T-helper 2 cell treated with Interferon-gamma antibody and Interleukin-4, amounts not matched to agents 100 ng/mL and 5 ng/mL, for 36 hours (primary cell): ENCODE measurements around the gene IGFBPL1. TPM values are rescaled to one million over a fixed set of nuclear protein-coding genes. Genes with fewer than 3 reads are reported as not detected.
"Not testable (repeated sequence)": the region's sequence is repeated elsewhere in the genome, so short reads cannot be mapped to it uniquely, and the experiment has no call there.

Experiments used
- intact Hi-C: fragments of 100-400 bp; cut with micrococcal nuclease; formaldehyde crosslinking; loops from one replicate; pipeline ENCODE4 v1.15.1; 2023
- total RNA-seq: library from RNA; stranded (reverse); gene quantifications from 2 replicates; pipeline ENCODE4 v1.2.3, GENCODE V29; 2022

IGFBPL1 gene
- total RNA-seq, 1 donor from 2014 or later: 0.20 TPM

DNA sequence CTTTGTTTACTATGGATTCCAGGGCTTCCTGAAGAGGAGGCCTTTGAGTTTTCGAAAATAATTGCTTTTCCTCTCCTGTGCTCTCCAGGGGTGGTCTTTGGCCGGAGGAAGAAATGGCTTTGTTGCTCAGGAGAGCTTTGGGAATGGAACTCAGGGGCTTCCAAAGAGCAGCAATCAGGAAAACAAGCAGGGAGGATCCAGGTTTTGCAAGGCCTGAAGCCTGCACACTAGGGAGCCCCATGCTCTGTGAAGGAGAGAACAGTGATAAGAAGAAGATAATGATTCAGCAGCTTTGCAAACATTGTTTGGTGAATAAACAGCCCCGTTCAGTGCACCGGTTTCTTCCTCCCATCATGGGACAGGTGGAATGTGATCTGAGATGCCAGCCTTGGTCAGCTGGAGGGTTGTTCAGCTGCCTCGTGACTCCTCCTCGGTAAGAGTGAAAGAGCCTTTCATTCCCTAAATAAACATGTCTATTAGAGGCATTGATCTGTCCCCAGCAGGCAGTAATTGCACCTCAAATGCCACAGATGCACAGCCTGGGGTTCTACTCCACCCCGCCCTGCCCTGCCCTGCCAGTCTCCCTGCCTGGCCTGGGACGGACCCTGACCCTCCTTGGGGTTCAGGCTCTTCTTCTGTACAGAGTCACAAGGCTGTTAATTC is 43.3 kb downstream of the IGFBPL1 start:
- intact Hi-C loops: no loop called here

DNA sequence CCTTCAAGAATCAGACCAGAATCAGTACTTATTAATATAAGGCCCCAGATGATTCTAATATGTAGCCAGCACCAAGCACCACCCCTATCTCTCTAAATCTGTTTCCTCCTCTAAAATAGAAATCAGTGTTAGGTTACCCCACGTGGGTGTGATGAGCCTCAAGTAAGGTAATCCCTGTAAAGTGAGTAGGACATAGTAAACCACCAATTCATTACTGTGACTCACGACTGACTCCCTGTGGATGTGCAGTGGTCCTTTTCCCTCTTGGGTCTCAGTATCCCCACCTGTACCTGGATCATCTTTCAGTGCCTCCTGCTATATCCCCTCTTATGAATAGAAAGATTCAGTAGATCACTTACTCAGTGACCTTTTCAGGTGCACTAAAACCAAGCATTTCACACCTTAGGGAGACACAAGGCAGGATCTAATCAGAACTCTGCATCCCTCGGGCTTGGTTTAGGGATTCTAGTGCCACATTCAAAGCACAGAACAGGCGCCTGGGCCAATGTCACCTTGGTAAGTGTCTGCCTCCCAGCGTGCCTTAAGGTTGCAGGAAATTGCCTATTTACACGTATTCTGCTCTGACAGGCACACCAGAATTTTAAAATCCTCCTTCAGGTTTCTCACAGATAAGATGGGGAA is 43.9 kb downstream of the IGFBPL1 start:
- intact Hi-C loops: no loop called here

GRCh38 chr9:38377336-38378083 is 46.7 kb downstream of the IGFBPL1 start:
- intact Hi-C loops: not testable (repeated sequence)

DNA sequence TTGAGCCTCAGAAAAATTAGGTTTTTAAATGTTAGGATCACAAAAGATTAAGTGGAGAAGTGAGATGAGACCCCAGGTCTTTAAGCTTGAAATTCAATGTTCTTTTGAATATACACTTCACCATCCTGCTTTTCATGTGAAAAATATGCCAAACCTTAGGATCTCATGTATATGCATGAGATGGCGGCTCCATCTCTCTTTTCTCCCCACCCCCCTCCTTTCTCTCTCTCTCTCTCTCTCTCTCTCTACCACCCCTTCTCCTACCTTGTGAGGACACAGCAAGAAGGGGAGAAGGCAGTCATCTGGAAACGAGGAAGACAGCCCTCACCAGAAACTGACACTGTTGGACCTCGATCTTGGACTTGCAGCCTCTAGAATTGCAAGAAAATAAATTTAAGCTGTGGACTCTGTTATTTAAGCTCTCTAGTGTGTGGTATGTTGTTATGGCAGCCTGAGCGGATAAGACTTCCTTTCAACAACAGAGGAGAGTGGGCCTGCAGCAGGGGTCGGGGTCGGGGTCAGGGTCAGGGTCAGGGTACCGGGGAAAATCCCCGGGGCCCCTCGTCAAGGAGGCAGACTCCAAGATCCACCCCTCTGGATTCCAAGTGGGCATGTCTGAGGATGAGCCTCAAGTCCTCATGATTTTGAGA is 48.1 kb downstream of the IGFBPL1 start:
- intact Hi-C loops: no loop called here

DNA sequence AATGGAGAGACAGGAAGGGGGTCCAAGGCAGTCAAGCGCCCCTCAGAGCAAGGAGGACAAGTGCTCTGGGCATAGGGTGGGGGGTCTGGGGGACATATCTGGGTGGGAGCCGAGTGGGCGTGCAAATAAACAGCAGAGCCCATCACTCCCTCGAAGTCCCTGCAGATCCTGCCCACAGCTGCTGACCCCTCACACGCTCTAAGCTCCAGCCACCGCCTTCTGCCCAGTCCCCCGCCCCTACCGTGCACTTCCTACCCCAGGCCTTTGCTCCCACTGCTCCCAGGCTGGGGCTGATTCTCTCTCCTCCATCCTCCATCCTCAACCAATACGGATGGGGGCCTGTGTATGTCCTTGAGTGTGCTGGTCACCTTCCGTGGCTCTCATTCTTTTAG is 48.7 kb downstream of the IGFBPL1 start:
- intact Hi-C loops: no loop called here

DNA sequence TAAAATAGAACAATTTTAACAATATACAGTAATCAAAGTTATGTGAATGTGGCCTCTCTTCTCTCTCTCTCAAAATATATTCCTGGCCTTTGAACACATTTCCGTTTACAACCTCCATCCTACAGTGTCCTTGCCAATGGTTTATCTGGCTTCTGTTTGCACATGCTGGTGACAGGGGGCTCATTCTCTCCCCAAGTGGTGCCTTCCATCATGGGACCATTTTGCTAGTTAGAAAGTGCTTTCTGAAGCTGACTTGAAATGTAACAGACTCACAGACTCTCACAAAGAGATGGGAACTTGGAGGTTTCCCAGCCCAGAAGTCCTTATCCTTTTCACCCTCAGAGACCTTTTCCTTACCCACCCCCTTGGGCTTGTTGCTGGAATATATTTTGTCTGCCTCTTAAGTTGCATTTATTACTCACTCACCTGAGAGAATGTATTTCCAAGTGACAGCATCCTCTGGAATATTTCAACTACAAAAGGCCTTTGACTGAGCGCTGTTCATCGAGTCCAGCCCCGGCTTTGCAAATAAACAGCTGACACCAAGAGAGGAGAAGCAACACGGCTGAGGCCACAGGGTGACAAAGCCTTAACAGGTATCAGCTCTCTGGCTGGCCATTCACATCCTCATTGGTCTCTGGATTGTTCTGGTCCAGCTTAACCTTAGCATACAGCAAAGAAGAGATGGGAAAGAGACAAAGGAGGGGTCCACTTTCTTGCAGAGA is 49.2 kb downstream of the IGFBPL1 start:
- intact Hi-C loops: no loop called here

GRCh38 chr9:38373679-38374078 is 50.6 kb downstream of the IGFBPL1 start:
- intact Hi-C loops: no loop called here

GRCh38 chr9:38372762-38373619 is 51.3 kb downstream of the IGFBPL1 start:
- intact Hi-C loops: no loop called here

GRCh38 chr9:38371495-38371894 is 52.8 kb downstream of the IGFBPL1 start:
- intact Hi-C loops: no loop called here

GRCh38 chr9:38370176-38370575 is 54.1 kb downstream of the IGFBPL1 start:
- intact Hi-C loops: no loop called here

GRCh38 chr9:38368731-38369130 is 55.5 kb downstream of the IGFBPL1 start:
- intact Hi-C loops: no loop called here

GRCh38 chr9:38367898-38368297 is 56.4 kb downstream of the IGFBPL1 start:
- intact Hi-C loops: no loop called here

GRCh38 chr9:38363589-38363925 is 60.7 kb downstream of the IGFBPL1 start:
- intact Hi-C loops: loop anchor here (5.0 kb wide), 1 partner anchor 616 kb away; no protein-coding TSS in a partner anchor

- intact Hi-C loops: loop anchor here (5.0 kb wide), 1 partner anchor 616 kb away; no protein-coding TSS in a partner anchor
Observed at GRCh38 chr9:38362852-38363588, 61.2 kb downstream of the IGFBPL1 start.

DNA sequence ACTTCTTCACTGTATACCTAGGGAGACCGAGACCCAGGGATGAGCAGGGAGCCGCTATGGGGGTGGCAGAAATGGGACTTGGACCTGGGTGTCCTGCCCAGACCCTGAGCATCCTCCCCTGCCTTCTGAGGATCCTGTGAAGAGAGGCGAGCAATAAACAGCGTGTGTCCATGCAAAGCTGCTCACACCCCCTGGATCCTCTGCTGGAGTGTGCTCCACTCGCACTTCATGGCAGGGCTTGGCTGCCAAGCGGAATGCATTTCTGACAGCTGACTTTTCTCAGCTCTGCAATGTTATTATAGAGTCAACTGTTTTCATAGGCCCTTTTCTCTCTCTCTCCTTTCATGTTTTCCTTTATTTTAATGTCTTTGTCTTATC is 62.8 kb downstream of the IGFBPL1 start:
- intact Hi-C loops: loop anchor here (5.0 kb wide), 1 partner anchor 614 kb away; no protein-coding TSS in a partner anchor

DNA sequence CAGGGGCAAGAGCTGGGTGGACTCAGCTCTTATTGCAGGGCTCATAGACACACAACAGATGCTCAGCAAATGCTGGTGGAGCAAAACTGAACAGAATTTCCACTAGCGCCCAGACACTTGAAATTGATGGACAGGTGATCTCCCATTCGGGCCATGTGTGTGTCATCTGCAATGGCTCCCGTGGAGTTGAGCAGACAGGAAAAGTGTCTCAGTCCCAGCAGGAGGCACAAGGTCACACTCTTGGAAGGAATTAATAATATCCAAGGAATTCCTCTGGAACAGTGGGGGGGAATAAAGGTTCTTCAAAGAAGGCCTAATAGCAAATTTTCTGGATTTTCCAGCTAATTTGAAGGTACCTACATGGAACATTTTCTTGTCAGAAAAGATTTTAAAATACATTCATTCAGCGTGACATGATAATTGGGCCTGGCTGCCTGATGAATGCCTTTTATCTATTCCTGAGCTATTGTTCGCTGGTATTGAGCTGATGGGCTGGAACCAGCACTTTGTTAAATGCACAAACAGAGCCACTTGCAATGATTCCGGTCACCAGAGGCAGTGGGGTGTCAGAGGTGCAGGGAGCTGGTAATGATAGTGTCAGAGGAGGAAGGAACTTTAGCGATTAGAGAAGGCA is 63.3 kb downstream of the IGFBPL1 start:
- intact Hi-C loops: loop anchor here (5.0 kb wide), 1 partner anchor 614 kb away; no protein-coding TSS in a partner anchor

DNA sequence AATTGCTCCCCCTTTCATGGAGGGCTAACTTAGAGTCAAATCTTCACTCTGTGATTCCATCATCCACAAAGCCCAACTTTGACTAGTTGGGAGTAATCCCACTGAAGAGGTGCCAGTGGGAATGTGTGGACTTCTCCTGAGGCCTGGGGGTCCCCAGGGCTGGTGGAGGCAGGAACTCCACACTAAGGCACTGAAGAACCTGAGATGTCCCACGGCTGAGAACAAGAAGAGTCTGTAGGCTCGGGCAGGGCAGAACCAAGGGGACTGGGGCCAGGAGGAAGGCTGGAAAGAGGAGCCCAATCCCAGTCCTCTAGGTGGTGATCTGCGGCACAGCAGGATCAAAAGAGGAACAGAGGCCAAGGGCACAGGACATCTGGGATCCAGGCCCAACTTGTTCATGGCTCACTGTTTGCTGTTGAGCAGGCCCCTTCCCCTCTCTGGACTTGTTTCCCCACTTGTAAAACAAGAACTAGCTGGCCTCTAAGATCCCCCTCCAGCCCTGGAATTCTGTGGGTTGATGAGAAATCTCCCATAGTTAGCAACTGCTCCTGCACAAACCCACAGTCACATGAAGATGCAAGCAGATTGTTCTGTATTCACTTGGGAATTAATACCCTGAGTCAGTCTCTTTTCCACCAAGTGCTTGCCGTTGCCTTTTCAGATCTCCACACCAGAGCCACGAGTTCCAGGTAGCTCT is 64.4 kb downstream of the IGFBPL1 start:
- intact Hi-C loops: loop anchor here (5.0 kb wide), 1 partner anchor 613 kb away; no protein-coding TSS in a partner anchor

GRCh38 chr9:38359297-38359653 is 65.0 kb downstream of the IGFBPL1 start:
- intact Hi-C loops: no loop called here
